HG02943 (cell line): Measurements from ENCODE around the gene CUEDC2.
"Not testable (repeated sequence)": the region's sequence is repeated elsewhere in the genome, so short reads cannot be mapped to it uniquely, and the experiment has no call there.

Experiments used
- ATAC-seq: cut with Tn5 transposase; IDR thresholded peaks from one replicate; pipeline ENCODE4 v1.9.1; 2021; ENCODE audit warnings: mild to moderate bottlenecking, low read depth, moderate library complexity; ENCODE audit not compliant: unreplicated experiment

CUEDC2 gene

GRCh38 chr10:102455893-102456471, 23.6 kb upstream of the CUEDC2 start:
- no peak for ATAC-seq

GRCh38 chr10:102454662-102455487, 22.5 kb upstream of the CUEDC2 start:
- not testable (repeated sequence) for ATAC-seq

- no peak for ATAC-seq
These were observed 21.1 kb upstream of the CUEDC2 start for GRCh38 chr10:102453502-102453901.

GRCh38 chr10:102452672-102453340, 20.4 kb upstream of the CUEDC2 start:
- no peak for ATAC-seq

- no peak for ATAC-seq
These were observed 19.0 kb upstream of the CUEDC2 start, which contains the start of gene C10orf95 for GRCh38 chr10:102451105-102451969. Gene C10orf95 (minus strand): TSS chr10:102451543. CDS start chr10:102451093, 450 bp downstream.

- peak; percentile 55 for ATAC-seq
These were observed 18.2 kb upstream of the CUEDC2 start for GRCh38 chr10:102450374-102451104.

GRCh38 chr10:102450124-102450373, 17.7 kb upstream of the CUEDC2 start:
- no peak for ATAC-seq

- no peak for ATAC-seq
These were observed 17.1 kb upstream of the CUEDC2 start for GRCh38 chr10:102449321-102450123.

- no peak for ATAC-seq
These were observed 12.5 kb upstream of the CUEDC2 start for GRCh38 chr10:102444851-102445250.

GRCh38 chr10:102438374-102438773, 6.0 kb upstream of the CUEDC2 start:
- ATAC-seq, result no peak

- no peak for ATAC-seq
These were observed 5.1 kb upstream of the CUEDC2 start for GRCh38 chr10:102437515-102437914.

- ATAC-seq, result no peak
These were observed 3.9 kb upstream of the CUEDC2 start for GRCh38 chr10:102436312-102436711.

GRCh38 chr10:102435529-102436233, 3.3 kb upstream of the CUEDC2 start:
- no peak for ATAC-seq

GRCh38 chr10:102435133-102435497, 2.7 kb upstream of the CUEDC2 start:
- ATAC-seq, result no peak

GRCh38 chr10:102434394-102435132, 2.2 kb upstream of the CUEDC2 start:
- ATAC-seq, result no peak

GRCh38 chr10:102433619-102434046, 1.3 kb upstream of the CUEDC2 start:
- ATAC-seq, result no peak

- no peak for ATAC-seq
These were observed 786 bp downstream of the CUEDC2 start for GRCh38 chr10:102431452-102432124.
